ENCODE results near the gene ITGA2. TPM values are rescaled to one million over a fixed set of nuclear protein-coding genes. Genes with fewer than 3 reads are reported as not detected.

Gene ITGA2
- total RNA-seq, 2 experiments from 2014 or later = 4.3 to 4.8 TPM

- Mint-ChIP-seq H3K4me1 (ENCODE audit: low read depth) (no peaks in the 10 kb centered on the region), H3K27ac (no peak overlapping the region), H3K9me3 (ENCODE audit: insufficient read depth) (no peaks in the 10 kb centered on the region), H3K4me3 (no peak overlapping the region), H3K27me3 (ENCODE audit: low read depth) (no peaks in the 10 kb centered on the region), H3K36me3 (ENCODE audit: low read depth) (peaks cover under 1% of the 10 kb centered on the region)
- DNase-seq = no peak
- no peak for ATAC-seq
- ChIA-PET POLR2A (no interaction called here), CTCF (interaction anchor here (1.0 to 3.6 kb wide), 5 partner anchors 8 to 107 kb away, joined by 3 to 14 read pairs (median 3); no protein-coding TSS in a partner anchor)
Measured at GRCh38 chr5:53022930-53023511, 33.9 kb downstream of the ITGA2 start.

GRCh38 chr5:53023969-53024368 lies 34.8 kb downstream of the ITGA2 start:
- Mint-ChIP-seq H3K27ac (no peak overlapping the region), H3K36me3 (ENCODE audit: low read depth) (peaks cover 7% of the 10 kb centered on the region), H3K4me3 (no peak overlapping the region), H3K9me3 (ENCODE audit: insufficient read depth) (no peaks in the 10 kb centered on the region), H3K4me1 (ENCODE audit: low read depth) (peaks cover 3% of the 10 kb centered on the region), H3K27me3 (ENCODE audit: low read depth) (no peaks in the 10 kb centered on the region)
- ATAC-seq (peak; percentile 44), DNase-seq (no peak)
- ChIA-PET CTCF (interaction anchor here (1.0 to 3.6 kb wide), 6 partner anchors 9 to 76 kb away, joined by 3 to 14 read pairs (median 4); no protein-coding TSS in a partner anchor), POLR2A (interaction anchor here (1.1 to 1.3 kb wide), 2 partner anchors 11 to 18 kb away, joined by 3 to 4 read pairs; no protein-coding TSS in a partner anchor)

GRCh38 chr5:53024535-53024934 lies 35.4 kb downstream of the ITGA2 start:
- Mint-ChIP-seq H3K27me3 (ENCODE audit: low read depth) (no peaks in the 10 kb centered on the region), H3K4me3 (no peak overlapping the region), H3K9me3 (ENCODE audit: insufficient read depth) (no peaks in the 10 kb centered on the region), H3K27ac (no peak overlapping the region), H3K4me1 (ENCODE audit: low read depth) (peaks cover 3% of the 10 kb centered on the region), H3K36me3 (ENCODE audit: low read depth) (peaks cover 7% of the 10 kb centered on the region)
- DNase-seq = no peak
- ChIA-PET POLR2A (interaction anchor here (1.1 to 1.3 kb wide), 2 partner anchors 11 to 17 kb away, joined by 3 to 4 read pairs; no protein-coding TSS in a partner anchor), CTCF (interaction anchor here (1.0 to 3.6 kb wide), 5 partner anchors 11 to 76 kb away, joined by 3 to 14 read pairs (median 4); no protein-coding TSS in a partner anchor)
- ATAC-seq = no peak

- Mint-ChIP-seq H3K4me1 (ENCODE audit: low read depth) (peaks cover 7% of the 10 kb centered on the region), H3K27ac (no peak overlapping the region), H3K36me3 (ENCODE audit: low read depth) (peaks cover 10% of the 10 kb centered on the region), H3K9me3 (ENCODE audit: insufficient read depth) (no peaks in the 10 kb centered on the region), H3K27me3 (ENCODE audit: low read depth) (no peaks in the 10 kb centered on the region), H3K4me3 (no peak overlapping the region)
- ChIA-PET POLR2A (no interaction called here), CTCF (interaction anchor here (1.5 to 3.6 kb wide), 3 partner anchors 10 to 76 kb away, joined by 3 to 14 read pairs (median 5); no protein-coding TSS in a partner anchor)
- ATAC-seq = no peak
- DNase-seq = no peak
Measured at GRCh38 chr5:53025487-53025886, 36.3 kb downstream of the ITGA2 start.

GRCh38 chr5:53027913-53028312 lies 38.8 kb downstream of the ITGA2 start:
- H3K4me1 Mint-ChIP-seq (ENCODE audit: low read depth) = peaks cover 28% of the 10 kb centered on the region
- ATAC-seq = no peak
- H3K27me3 Mint-ChIP-seq (ENCODE audit: low read depth) = no peaks in the 10 kb centered on the region
- POLR2A ChIA-PET = no interaction called here
- DNase-seq = no peak
- H3K27ac Mint-ChIP-seq = no peak overlapping the region
- peaks cover 14% of the 10 kb centered on the region for H3K36me3 Mint-ChIP-seq (ENCODE audit: low read depth)
- H3K4me3 Mint-ChIP-seq = no peak overlapping the region
- CTCF ChIA-PET = interaction anchor here (0.9 to 5.1 kb wide), 3 partner anchors 13 to 79 kb away, joined by 3 to 23 read pairs (median 4); no protein-coding TSS in a partner anchor
- no peaks in the 10 kb centered on the region for H3K9me3 Mint-ChIP-seq (ENCODE audit: insufficient read depth)

GRCh38 chr5:53029608-53030007 lies 40.5 kb downstream of the ITGA2 start:
- no peak overlapping the region for H3K4me3 Mint-ChIP-seq

GRCh38 chr5:53030893-53031292 lies 41.7 kb downstream of the ITGA2 start:
- ChIA-PET CTCF (interaction anchor here (1.0 to 5.1 kb wide), 7 partner anchors 10 to 82 kb away, joined by 3 to 25 read pairs (median 8); partner anchors contain the start of gene ITGA2), POLR2A (interaction anchor here (0.6 kb wide), 1 partner anchor 1279 kb away, joined by 5 read pairs; the partner anchor contains the start of gene ARL15)
- peaks cover 43% of the 10 kb centered on the region for H3K4me1 Mint-ChIP-seq (ENCODE audit: low read depth)
- H3K4me3 Mint-ChIP-seq = no peak overlapping the region
- H3K9me3 Mint-ChIP-seq (ENCODE audit: insufficient read depth) = no peaks in the 10 kb centered on the region
- ATAC-seq (no peak), DNase-seq (no peak)
- H3K36me3 Mint-ChIP-seq (ENCODE audit: low read depth) = peaks cover 18% of the 10 kb centered on the region
- no peaks in the 10 kb centered on the region for H3K27me3 Mint-ChIP-seq (ENCODE audit: low read depth)
- H3K27ac Mint-ChIP-seq = peak overlapping the region; percentile 86

More at GRCh38 chr5:53029608-53030007, 40.5 kb downstream of the ITGA2 start:
- Mint-ChIP-seq H3K9me3 (ENCODE audit: insufficient read depth) (no peaks in the 10 kb centered on the region), H3K27me3 (ENCODE audit: low read depth) (no peaks in the 10 kb centered on the region), H3K27ac (no peak overlapping the region), H3K36me3 (ENCODE audit: low read depth) (peaks cover 17% of the 10 kb centered on the region), H3K4me1 (ENCODE audit: low read depth) (peaks cover 34% of the 10 kb centered on the region)
- DNase-seq (no peak), ATAC-seq (no peak)
- CTCF ChIA-PET = interaction anchor here (1.4 to 5.1 kb wide), 2 partner anchors 15 to 20 kb away, joined by 3 to 23 read pairs; no protein-coding TSS in a partner anchor
- POLR2A ChIA-PET = interaction anchor here (1.2 kb wide), 1 partner anchor 62 kb away, joined by 3 read pairs; no protein-coding TSS in a partner anchor

- ChIA-PET POLR2A (interaction anchor here (0.6 to 1.5 kb wide), 4 partner anchors 25 to 1278 kb away, joined by 3 to 7 read pairs (median 6); partner anchors contain the start of genes ARL15 and ITGA2), CTCF (interaction anchor here (0.8 to 5.1 kb wide), 15 partner anchors 9 to 83 kb away, joined by 3 to 25 read pairs (median 5); partner anchors contain the start of gene ITGA2)
- peaks cover 18% of the 10 kb centered on the region for H3K36me3 Mint-ChIP-seq (ENCODE audit: low read depth)
- DNase-seq = peak; percentile 60
- H3K4me3 Mint-ChIP-seq = peak overlapping the region; percentile 29
- peaks cover 51% of the 10 kb centered on the region for H3K4me1 Mint-ChIP-seq (ENCODE audit: low read depth)
- peak overlapping the region; percentile 86 for H3K27ac Mint-ChIP-seq
- no peaks in the 10 kb centered on the region for H3K9me3 Mint-ChIP-seq (ENCODE audit: insufficient read depth)
- ATAC-seq = peak; percentile 87
- no peaks in the 10 kb centered on the region for H3K27me3 Mint-ChIP-seq (ENCODE audit: low read depth)
Measured at GRCh38 chr5:53031695-53032096, 42.5 kb downstream of the ITGA2 start.

GRCh38 chr5:53032188-53032587 lies 43.0 kb downstream of the ITGA2 start:
- no peak overlapping the region for H3K4me3 Mint-ChIP-seq
- DNase-seq (no peak), ATAC-seq (no peak)
- POLR2A ChIA-PET = interaction anchor here (0.9 to 1.5 kb wide), 3 partner anchors 26 to 57 kb away, joined by 3 to 7 read pairs (median 6); partner anchors contain the start of gene ITGA2
- peaks cover 56% of the 10 kb centered on the region for H3K4me1 Mint-ChIP-seq (ENCODE audit: low read depth)
- CTCF ChIA-PET = interaction anchor here (0.8 to 5.1 kb wide), 15 partner anchors 9 to 83 kb away, joined by 3 to 25 read pairs (median 5); partner anchors contain the start of gene ITGA2
- H3K9me3 Mint-ChIP-seq (ENCODE audit: insufficient read depth) = no peaks in the 10 kb centered on the region
- H3K36me3 Mint-ChIP-seq (ENCODE audit: low read depth) = peaks cover 18% of the 10 kb centered on the region
- no peaks in the 10 kb centered on the region for H3K27me3 Mint-ChIP-seq (ENCODE audit: low read depth)
- H3K27ac Mint-ChIP-seq = peak overlapping the region; percentile 53

GRCh38 chr5:53034832-53035231 lies 45.7 kb downstream of the ITGA2 start:
- CTCF ChIA-PET = interaction anchor here (0.8 to 3.1 kb wide), 17 partner anchors 11 to 90 kb away, joined by 3 to 45 read pairs (median 5); no protein-coding TSS in a partner anchor
- peaks cover 75% of the 10 kb centered on the region for H3K4me1 Mint-ChIP-seq (ENCODE audit: low read depth)
- ATAC-seq (no peak), DNase-seq (no peak)
- H3K36me3 Mint-ChIP-seq (ENCODE audit: low read depth) = peaks cover 18% of the 10 kb centered on the region
- no peaks in the 10 kb centered on the region for H3K9me3 Mint-ChIP-seq (ENCODE audit: insufficient read depth)
- POLR2A ChIA-PET = interaction anchor here (0.9 kb wide), 1 partner anchor 11 kb away, joined by 3 read pairs; no protein-coding TSS in a partner anchor
- no peaks in the 10 kb centered on the region for H3K27me3 Mint-ChIP-seq (ENCODE audit: low read depth)
- H3K27ac Mint-ChIP-seq = no peak overlapping the region
- H3K4me3 Mint-ChIP-seq = no peak overlapping the region

GRCh38 chr5:53035868-53036381 lies 46.8 kb downstream of the ITGA2 start:
- Mint-ChIP-seq H3K36me3 (ENCODE audit: low read depth) (peaks cover 14% of the 10 kb centered on the region), H3K27me3 (ENCODE audit: low read depth) (no peaks in the 10 kb centered on the region), H3K9me3 (ENCODE audit: insufficient read depth) (no peaks in the 10 kb centered on the region), H3K4me3 (no peak overlapping the region), H3K4me1 (ENCODE audit: low read depth) (peaks cover 77% of the 10 kb centered on the region), H3K27ac (no peak overlapping the region)
- ATAC-seq (no peak), DNase-seq (no peak)
- POLR2A ChIA-PET = no interaction called here
- CTCF ChIA-PET = interaction anchor here (0.7 to 3.1 kb wide), 22 partner anchors 9 to 120 kb away, joined by 3 to 45 read pairs (median 5); no protein-coding TSS in a partner anchor

Data from activated CD8-positive, alpha-beta T cell treated with anti-CD3 and anti-CD28 coated beads, Interleukin-2, amount 10 ng/mL, durations not matched to agents 7 days and 5 days (primary cell).